Measurements from ENCODE around the gene ADAM8. TPM values are rescaled to one million over a fixed set of nuclear protein-coding genes. Genes with fewer than 3 reads are reported as not detected.
"Not testable (repeated sequence)": the region's sequence is repeated elsewhere in the genome, so short reads cannot be mapped to it uniquely, and the experiment has no call there.

Gene ADAM8
- total RNA-seq, 4 donors from 2014 or later: 2.3 to 21.3 (median 13.7) TPM

DNA sequence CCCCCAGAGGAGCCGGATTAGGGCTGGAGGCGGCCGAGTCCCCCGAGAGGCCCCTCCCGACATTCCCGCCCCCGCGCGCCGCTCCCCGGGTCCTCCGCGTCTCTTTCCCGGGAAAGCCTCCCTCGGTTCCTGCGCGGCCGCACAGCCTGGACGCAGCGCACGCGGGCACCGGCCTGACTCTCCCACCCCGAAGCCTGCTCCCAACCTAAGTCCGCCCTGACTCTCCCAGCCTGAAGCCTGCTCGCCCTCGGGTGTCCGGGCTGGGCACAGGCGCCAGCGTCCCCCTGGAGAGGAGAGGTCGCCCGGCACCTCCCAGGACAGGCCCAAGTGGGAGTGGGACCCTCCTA, 39.5 kb downstream of the ADAM8 start:
- TF ChIP-seq POLR2AphosphoS5 (IDR thresholded peaks at IDR 0.05): no peak
- no peak for TF ChIP-seq POLR2A (IDR thresholded peaks at IDR 0.05)
- TF ChIP-seq, protein P1, sequence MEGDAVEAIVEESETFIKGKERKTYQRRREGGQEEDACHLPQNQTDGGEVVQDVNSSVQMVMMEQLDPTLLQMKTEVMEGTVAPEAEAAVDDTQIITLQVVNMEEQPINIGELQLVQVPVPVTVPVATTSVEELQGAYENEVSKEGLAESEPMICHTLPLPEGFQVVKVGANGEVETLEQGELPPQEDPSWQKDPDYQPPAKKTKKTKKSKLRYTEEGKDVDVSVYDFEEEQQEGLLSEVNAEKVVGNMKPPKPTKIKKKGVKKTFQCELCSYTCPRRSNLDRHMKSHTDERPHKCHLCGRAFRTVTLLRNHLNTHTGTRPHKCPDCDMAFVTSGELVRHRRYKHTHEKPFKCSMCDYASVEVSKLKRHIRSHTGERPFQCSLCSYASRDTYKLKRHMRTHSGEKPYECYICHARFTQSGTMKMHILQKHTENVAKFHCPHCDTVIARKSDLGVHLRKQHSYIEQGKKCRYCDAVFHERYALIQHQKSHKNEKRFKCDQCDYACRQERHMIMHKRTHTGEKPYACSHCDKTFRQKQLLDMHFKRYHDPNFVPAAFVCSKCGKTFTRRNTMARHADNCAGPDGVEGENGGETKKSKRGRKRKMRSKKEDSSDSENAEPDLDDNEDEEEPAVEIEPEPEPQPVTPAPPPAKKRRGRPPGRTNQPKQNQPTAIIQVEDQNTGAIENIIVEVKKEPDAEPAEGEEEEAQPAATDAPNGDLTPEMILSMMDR (IDR thresholded peaks at IDR 0.05): no peak
- TF ChIP-seq EP300 (IDR thresholded peaks at IDR 0.05; ENCODE audit: low read depth): no peak
- WGBS, 2 donors (ENCODE audit: low coverage in 1 of 2): 25% methylated on average over 13 of the region's 32 CpGs; no CpG with 5 or more reads in 1 of the 2 donors
- Histone ChIP-seq H3K27ac (no peak overlapping the region), H3K27me3 (peaks cover 93% of the 10 kb centered on the region), H3K4me3 (peak overlapping the region in 1 of 4 donors; percentile 26), H3K9me3 (no peaks in the 10 kb centered on the region), H3K4me1 (peaks cover 0 to 35% (median 17%) of the 10 kb centered on the region in 4 donors), H3K36me3 (no peaks in the 10 kb centered on the region)
- intact Hi-C loops (cut with DNase I; ENCODE audit: low total_unique reads): no loop called here
- in situ Hi-C loops (cut with MboI; ENCODE audit: low pct_ligation_motif_present in 1 of 4, low pct_unique_long_range_greater_than_20kb in 1 of 4, low sequenced_read_pairs in 3 of 4): no loop called here
- DNase-seq: no peak

DNA sequence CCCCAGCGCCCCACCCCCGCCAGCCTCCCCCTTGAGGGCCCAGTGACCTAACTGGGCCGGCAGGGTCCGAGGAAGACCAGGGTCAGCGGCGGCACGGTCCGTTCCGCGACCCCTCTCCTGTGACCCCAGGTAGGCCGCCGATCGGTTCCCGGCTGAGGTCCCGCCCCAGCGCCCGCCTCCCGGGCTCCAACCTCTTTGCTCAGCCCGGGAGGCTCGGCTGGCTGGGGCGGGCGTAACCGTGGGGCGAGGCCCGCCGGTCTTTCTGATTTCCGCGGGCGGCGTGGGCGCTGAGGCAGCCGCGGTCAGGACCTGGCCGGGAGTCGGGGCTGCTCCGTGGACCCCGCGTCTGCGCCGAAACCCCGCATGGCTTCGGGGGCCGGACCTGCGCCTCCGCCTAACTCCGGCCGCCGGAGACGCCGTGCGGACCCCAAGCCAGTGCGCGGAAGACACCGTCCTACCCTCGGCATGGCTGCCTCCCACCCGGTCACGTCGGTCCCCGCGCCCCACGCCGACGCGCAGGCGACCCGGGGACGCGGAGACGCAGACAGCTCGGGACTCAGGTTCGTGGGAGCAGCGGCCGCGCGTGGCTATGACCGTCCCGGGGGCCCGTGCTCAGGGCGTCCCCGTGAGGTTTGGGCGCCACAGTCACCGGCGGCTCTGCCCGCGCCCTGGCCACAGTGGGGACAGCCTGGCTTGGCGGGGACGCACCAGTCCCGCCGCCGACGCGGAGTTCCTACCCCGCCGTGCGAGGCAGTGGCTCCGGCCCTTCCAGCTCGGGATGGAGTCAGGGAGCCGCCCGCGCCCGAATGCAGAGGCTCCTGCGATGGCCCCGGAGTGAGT, 40.0 kb downstream of the ADAM8 start:
- peak overlapping the region in 2 of 4 donors; percentile 15 to 26 for H3K4me3 ChIP-seq
- TF ChIP-seq, protein P1 (IDR thresholded peaks at IDR 0.05): no peak
- TF ChIP-seq POLR2AphosphoS5 (IDR thresholded peaks at IDR 0.05) (no peak), POLR2A (IDR thresholded peaks at IDR 0.05) (no peak), EP300 (IDR thresholded peaks at IDR 0.05; ENCODE audit: low read depth) (no peak)
- no peaks in the 10 kb centered on the region for H3K36me3 ChIP-seq
- H3K27ac ChIP-seq: no peak overlapping the region
- no peaks in the 10 kb centered on the region for H3K9me3 ChIP-seq
- WGBS, 2 donors (ENCODE audit: low coverage in 1 of 2): 14% methylated on average over 64 of the region's 103 CpGs; no CpG with 5 or more reads in 1 of the 2 donors
- in situ Hi-C loops (cut with MboI; ENCODE audit: low pct_ligation_motif_present in 1 of 4, low pct_unique_long_range_greater_than_20kb in 1 of 4, low sequenced_read_pairs in 3 of 4) (no loop called here), intact Hi-C loops (cut with DNase I; ENCODE audit: low total_unique reads) (no loop called here)
- peaks cover 93% of the 10 kb centered on the region for H3K27me3 ChIP-seq
- DNase-seq: no peak
- peaks cover 0 to 35% (median 15%) of the 10 kb centered on the region in 4 donors for H3K4me1 ChIP-seq

DNA sequence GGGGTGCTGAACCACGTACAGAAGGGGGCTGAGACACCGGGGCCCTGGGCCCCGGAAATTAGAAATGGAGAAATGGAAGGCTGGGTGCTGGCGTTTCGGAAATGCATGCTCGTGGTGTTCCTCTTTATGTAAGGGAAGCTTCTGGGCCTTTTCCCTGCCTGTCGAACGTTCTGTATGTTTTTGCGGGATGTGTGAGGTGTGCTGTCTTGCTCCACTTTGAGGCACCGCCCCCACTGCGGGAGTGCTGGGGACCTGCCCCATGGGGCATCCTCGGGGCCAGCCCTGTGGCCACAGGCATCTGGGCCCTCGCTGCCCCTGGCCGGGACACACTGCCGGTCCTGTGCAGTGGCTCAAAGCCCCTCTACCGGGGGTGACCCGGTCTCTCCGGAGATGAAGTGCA, 40.7 kb downstream of the ADAM8 start:
- H3K36me3 ChIP-seq: no peaks in the 10 kb centered on the region
- peak overlapping the region in 2 of 4 donors; percentile 15 to 26 for H3K4me3 ChIP-seq
- H3K27me3 ChIP-seq: peaks cover 93% of the 10 kb centered on the region
- H3K27ac ChIP-seq: no peak overlapping the region
- H3K9me3 ChIP-seq: no peaks in the 10 kb centered on the region
- in situ Hi-C loops (cut with MboI; ENCODE audit: low pct_ligation_motif_present in 1 of 4, low pct_unique_long_range_greater_than_20kb in 1 of 4, low sequenced_read_pairs in 3 of 4) (no loop called here), intact Hi-C loops (cut with DNase I; ENCODE audit: low total_unique reads) (no loop called here)
- 6% methylated on average over 18 of the region's 18 CpGs; no CpG with 5 or more reads in 1 of the 2 donors for WGBS, 2 donors (ENCODE audit: low coverage in 1 of 2)
- DNase-seq: no peak
- no peak for TF ChIP-seq POLR2AphosphoS5 (IDR thresholded peaks at IDR 0.05)
- TF ChIP-seq POLR2A (IDR thresholded peaks at IDR 0.05): no peak
- TF ChIP-seq, protein P1 (IDR thresholded peaks at IDR 0.05): no peak
- no peak for TF ChIP-seq EP300 (IDR thresholded peaks at IDR 0.05; ENCODE audit: low read depth)
- peaks cover 0 to 30% (median 13%) of the 10 kb centered on the region in 4 donors for H3K4me1 ChIP-seq

DNA sequence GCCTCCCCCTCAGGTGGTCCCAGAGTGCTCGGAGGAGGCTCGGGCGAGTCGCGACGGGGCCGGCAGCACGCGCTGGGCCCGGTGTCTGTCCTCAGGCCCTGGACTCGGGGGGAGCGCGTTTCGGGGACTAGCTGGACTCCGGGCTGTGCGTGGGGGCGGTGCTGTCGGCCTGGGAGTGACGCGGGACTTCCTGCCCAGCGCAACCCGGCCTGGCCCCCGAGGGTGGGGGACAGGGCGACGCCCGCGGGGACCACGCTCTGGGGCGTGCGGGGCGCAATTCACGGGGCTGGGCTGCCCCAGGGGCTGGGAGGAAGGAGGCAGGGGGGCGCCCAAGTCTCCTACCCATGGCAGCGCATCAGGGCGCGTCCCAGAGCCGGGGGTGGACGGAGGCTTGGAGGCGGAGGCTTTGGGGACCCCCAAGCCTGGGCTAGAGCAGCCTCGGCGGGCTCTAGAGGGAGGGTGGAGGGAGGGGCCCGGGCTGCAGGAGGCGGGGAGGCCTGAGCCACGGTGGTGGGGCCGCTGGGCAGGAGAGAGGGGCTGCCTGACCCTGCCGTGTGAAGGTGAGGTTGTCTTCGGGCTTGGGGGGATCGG, 41.3 kb downstream of the ADAM8 start:
- peaks cover 93% of the 10 kb centered on the region for H3K27me3 ChIP-seq
- 0 to 14% methylated on average over 3 to 28 of the region's 48 CpGs for WGBS, 2 donors (ENCODE audit: low coverage in 1 of 2)
- in situ Hi-C loops (cut with MboI; ENCODE audit: low pct_ligation_motif_present in 1 of 4, low pct_unique_long_range_greater_than_20kb in 1 of 4, low sequenced_read_pairs in 3 of 4): no loop called here
- peak overlapping the region in 1 of 4 donors; percentile 26 for H3K4me3 ChIP-seq
- H3K9me3 ChIP-seq: no peaks in the 10 kb centered on the region
- H3K27ac ChIP-seq: no peak overlapping the region
- H3K36me3 ChIP-seq: no peaks in the 10 kb centered on the region
- TF ChIP-seq, protein P1 (IDR thresholded peaks at IDR 0.05): no peak
- TF ChIP-seq POLR2A (IDR thresholded peaks at IDR 0.05) (no peak), EP300 (IDR thresholded peaks at IDR 0.05; ENCODE audit: low read depth) (no peak), POLR2AphosphoS5 (IDR thresholded peaks at IDR 0.05) (no peak)
- peaks cover 0 to 34% (median 15%) of the 10 kb centered on the region in 4 donors for H3K4me1 ChIP-seq
- intact Hi-C loops (cut with DNase I; ENCODE audit: low total_unique reads): no loop called here
- DNase-seq: no peak

DNA sequence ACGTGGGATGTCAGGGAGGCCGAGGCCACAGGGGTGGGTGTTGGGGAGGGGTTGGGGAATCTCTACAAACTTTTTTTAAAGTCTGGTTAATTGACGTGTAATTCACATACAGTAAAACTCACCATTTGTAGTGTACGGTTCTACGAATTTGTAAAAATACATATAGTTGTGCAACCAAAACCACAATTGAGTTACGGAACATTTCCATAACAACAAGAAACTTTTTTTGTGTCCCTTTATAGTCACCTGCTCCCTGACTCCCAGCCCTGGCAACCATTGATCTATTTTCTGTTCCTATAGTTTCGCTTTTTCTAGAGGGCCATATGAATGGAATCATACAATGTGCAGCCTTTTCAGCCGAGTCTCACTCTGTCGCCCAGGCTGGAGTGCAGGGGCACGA, 41.9 kb downstream of the ADAM8 start:
- Histone ChIP-seq H3K27me3 (peaks cover 94% of the 10 kb centered on the region), H3K4me1 (peaks cover 0 to 37% (median 16%) of the 10 kb centered on the region in 4 donors)
- H3K9me3 ChIP-seq; H3K27ac ChIP-seq; DNase-seq; in situ Hi-C loops (cut with MboI; ENCODE audit: low pct_ligation_motif_present in 1 of 4, low pct_unique_long_range_greater_than_20kb in 1 of 4, low sequenced_read_pairs in 3 of 4); intact Hi-C loops (cut with DNase I; ENCODE audit: low total_unique reads); H3K4me3 ChIP-seq; H3K36me3 ChIP-seq: not testable (repeated sequence)
- WGBS, 2 donors (ENCODE audit: low coverage in 1 of 2): 40 to 44% methylated on average over 7 to 9 of the region's 10 CpGs
